H1 (cell line): Measurements from ENCODE around the gene CSNK1G3. TPM values are rescaled to one million over a fixed set of nuclear protein-coding genes. Genes with fewer than 3 reads are reported as not detected.

ENCODE experiments used
- CTCF ChIA-PET: fragments of 300-600 bp; sonication (Branson Sonifier 250); formaldehyde crosslinking; loops from one replicate; lab custom pipeline; 2021; ENCODE audit not compliant: partially characterized antibody; lab: Charles Lee
- POLR2A ChIA-PET: fragments of 300-600 bp; sonication (Branson Sonifier 250); formaldehyde crosslinking; loops from one replicate; lab custom pipeline; 2021; ENCODE audit warnings: inconsistent platforms; ENCODE audit not compliant: partially characterized antibody; lab: Charles Lee
- DNase-seq, 2 experiments: peaks; one replicate each; pipeline versions ENCODE4 v3.0.0 to v3.0.0-alpha.2; 2010 to 2022; ENCODE audit warnings: low spot score in 2 of 2, low read depth in 1 of 2, mixed read lengths in 1 of 2
- FAIRE-seq: peaks from 2 replicates; lab custom pipeline; 2011; peaks lifted over from hg19 to GRCh38; lab: Jason Lieb, UNC
- H2AFZ ChIP-seq: 2 replicates; pipeline ENCODE4 v1.8.1; 2012; ENCODE audit warnings: low read length, inconsistent platforms
- H2AK5ac ChIP-seq: 2 replicates; pipeline ENCODE4 v1.6.1; 2013; ENCODE audit warnings: low read depth, low read length
- H2BK120ac ChIP-seq: replicated peaks from 2 replicates; pipeline ENCODE3; 2013; ENCODE audit warnings: low read depth, low read length, inconsistent platforms
- H2BK12ac ChIP-seq: 2 replicates; pipeline ENCODE4 v1.6.1; 2013; ENCODE audit warnings: low read depth, low read length
- H2BK15ac ChIP-seq: 2 replicates; pipeline ENCODE4 v1.6.1; 2013; ENCODE audit warnings: low read length
- H2BK20ac ChIP-seq: 2 replicates; pipeline ENCODE4 v1.6.1; 2013; ENCODE audit warnings: low read length
- H2BK5ac ChIP-seq: 2 replicates; pipeline ENCODE4 v1.6.1; 2013; ENCODE audit warnings: low read depth, low read length
- H3K14ac ChIP-seq: 2 replicates; pipeline ENCODE4 v1.6.1; 2013; ENCODE audit warnings: inconsistent platforms; ENCODE audit not compliant: insufficient read length
- H3K18ac ChIP-seq: 2 replicates; pipeline ENCODE4 v1.6.1; 2013; ENCODE audit warnings: low read length; ENCODE audit errors: extremely low read depth
- H3K23ac ChIP-seq: 2 replicates; pipeline ENCODE4 v1.6.1; 2013; ENCODE audit warnings: inconsistent platforms; ENCODE audit not compliant: insufficient read length
- H3K23me2 ChIP-seq: 2 replicates; pipeline ENCODE4 v1.6.1; 2013; ENCODE audit warnings: low read depth, low read length
- H3K27ac ChIP-seq: 2 replicates; pipeline ENCODE4 v1.6.1; 2011; ENCODE audit warnings: low read depth, low read length, inconsistent platforms
- H3K27me3 ChIP-seq, 4 experiments: replicated peaks in 1 of 4; 1 replicate in 1 of 4; 2 replicates in 3 of 4; pipeline versions ENCODE4 v1.6.1 to v1.8.1; 2011 to 2013; ENCODE audit warnings: low read length in 3 of 4, mild to moderate bottlenecking in 3 of 4, inconsistent platforms in 2 of 4, mixed read lengths in 2 of 4, moderate library complexity in 1 of 4; ENCODE audit not compliant: control insufficient read depth in 3 of 4, insufficient read depth in 3 of 4; ENCODE audit errors: extremely low read depth in 1 of 4
- H3K36me3 ChIP-seq, 4 experiments: 2 replicates each; pipeline versions ENCODE4 v1.6.1 to v1.8.1; 2011 to 2013; ENCODE audit warnings: mild to moderate bottlenecking in 4 of 4, low read length in 3 of 4, moderate library complexity in 2 of 4, control low read depth in 1 of 4, inconsistent platforms in 1 of 4; ENCODE audit not compliant: insufficient read depth in 4 of 4, control insufficient read depth in 2 of 4
- H3K4ac ChIP-seq: replicated peaks from 2 replicates; pipeline ENCODE3; 2013; ENCODE audit warnings: low read length, low read depth, mixed read lengths, inconsistent platforms; ENCODE audit not compliant: insufficient read length
- H3K4me1 ChIP-seq, 4 experiments: replicated peaks in 1 of 4; 1 replicate in 1 of 4; 2 replicates in 3 of 4; pipeline versions ENCODE4 v1.6.1 to v1.8.1; 2011 to 2013; ENCODE audit warnings: low read length in 3 of 4, inconsistent platforms in 2 of 4, mixed read lengths in 1 of 4; ENCODE audit not compliant: insufficient read depth in 4 of 4, control insufficient read depth in 3 of 4
- H3K4me2 ChIP-seq, 2 experiments: 2 replicates each; pipeline versions ENCODE4 v1.6.1 to v1.8.1; 2011 to 2013; ENCODE audit warnings: low read depth in 2 of 2, low read length in 2 of 2, control low read depth in 1 of 2, inconsistent platforms in 1 of 2, mild to moderate bottlenecking in 1 of 2; ENCODE audit not compliant: insufficient read depth in 1 of 2
- H3K4me3 ChIP-seq, 4 experiments: fragments of 200-600, 300-600 bp in 1 of 4; sonication (generic), shearing (Covaris generic), sonication (Bioruptor Twin) in 1 of 4; 2 replicates each; pipeline versions ENCODE4 v1.5.1 to v1.8.1; 2011 to 2016; ENCODE audit warnings: low read length in 4 of 4, low read depth in 3 of 4, control low read depth in 2 of 4, inconsistent platforms in 2 of 4, mild to moderate bottlenecking in 2 of 4, mixed read lengths in 1 of 4, moderate library complexity in 1 of 4; ENCODE audit not compliant: insufficient read depth in 2 of 4; ENCODE audit errors: extremely low read depth in 1 of 4
- H3K56ac ChIP-seq: replicated peaks from 2 replicates; pipeline ENCODE3; 2013; ENCODE audit warnings: low read depth, mild to moderate bottlenecking, mixed read lengths, low read length, inconsistent platforms; ENCODE audit not compliant: insufficient read length
- H3K79me1 ChIP-seq: 2 replicates; pipeline ENCODE4 v1.6.1; 2013; ENCODE audit warnings: low read depth, low read length, control low read depth
- H3K79me2 ChIP-seq, 2 experiments: 2 replicates each; pipeline versions ENCODE4 v1.6.1 to v1.8.1; 2012 to 2013; ENCODE audit warnings: low read length in 2 of 2, mild to moderate bottlenecking in 2 of 2, inconsistent platforms in 1 of 2; ENCODE audit not compliant: insufficient read depth in 2 of 2, control insufficient read depth in 1 of 2
- H3K9ac ChIP-seq, 4 experiments: replicated peaks in 1 of 4; 1 replicate in 1 of 4; 2 replicates in 3 of 4; pipeline versions ENCODE4 v1.6.1 to v1.8.1; 2011 to 2013; ENCODE audit warnings: low read depth in 3 of 4, low read length in 3 of 4, control low read depth in 2 of 4, mild to moderate bottlenecking in 2 of 4, moderate library complexity in 2 of 4, inconsistent platforms in 1 of 4; ENCODE audit errors: extremely low read depth in 1 of 4
- H3K9me3 ChIP-seq, 2 experiments: 2 replicates each; pipeline versions ENCODE4 v1.6.1 to v1.8.1; 2012 to 2013; ENCODE audit warnings: mild to moderate bottlenecking in 2 of 2, moderate library complexity in 2 of 2, control low read depth in 1 of 2, inconsistent platforms in 1 of 2, low read depth in 1 of 2, low read length in 1 of 2, mixed read lengths in 1 of 2; ENCODE audit not compliant: insufficient read depth in 2 of 2
- H4K20me1 ChIP-seq, 2 experiments: replicated peaks in 1 of 2; 2 replicates each; pipeline versions ENCODE3 to v1.8.1; 2011 to 2013; ENCODE audit warnings: inconsistent platforms in 2 of 2, low read length in 2 of 2, mild to moderate bottlenecking in 1 of 2; ENCODE audit not compliant: insufficient read depth in 2 of 2, control insufficient read depth in 1 of 2
- H4K5ac ChIP-seq: 2 replicates; pipeline ENCODE4 v1.6.1; 2013; ENCODE audit warnings: low read length, low read depth, mixed read lengths, inconsistent platforms; ENCODE audit not compliant: insufficient read length
- H4K8ac ChIP-seq: 2 replicates; pipeline ENCODE4 v1.8.0; 2013; ENCODE audit warnings: mild to moderate bottlenecking, moderate library complexity, low read length, inconsistent platforms; ENCODE audit not compliant: insufficient read depth; ENCODE audit errors: extremely low read depth
- H4K91ac ChIP-seq: replicated peaks from 2 replicates; pipeline ENCODE3; 2013; ENCODE audit warnings: low read length, mixed read lengths, inconsistent platforms; ENCODE audit not compliant: insufficient read length
- ASH2L ChIP-seq: fragments of 200-600, 300-600 bp; sonication (generic); IDR thresholded peaks from one replicate; pipeline ENCODE4 v1.7.1; 2017; ENCODE audit warnings: low read length
- CTCF ChIP-seq, 3 experiments: IDR thresholded peaks; 1 replicate in 2 of 3; 2 replicates in 1 of 3; pipeline versions ENCODE4 v1.5.1 to v1.6.1; 2011; ENCODE audit warnings: low read length in 3 of 3, mild to moderate bottlenecking in 3 of 3, inconsistent platforms in 2 of 3, low read depth in 1 of 3, moderate library complexity in 1 of 3; ENCODE audit not compliant: insufficient read depth in 1 of 3; ENCODE audit errors: control extremely low read depth in 1 of 3
- GTF2F1 ChIP-seq: IDR thresholded peaks from 2 replicates; pipeline ENCODE4 v1.6.1; 2012; ENCODE audit warnings: low read depth, low read length, improper control_type of control experiment, borderline replicate concordance
- KDM5A ChIP-seq: fragments of 200-600 bp; IDR thresholded peaks from 2 replicates; pipeline ENCODE4 v1.7.1; 2012; ENCODE audit warnings: mild to moderate bottlenecking, low read length, inconsistent platforms, mixed read lengths
- NRF1 ChIP-seq: IDR thresholded peaks from 2 replicates; pipeline ENCODE4 v1.6.1; 2011; ENCODE audit warnings: mild to moderate bottlenecking, low read depth, low read length, improper control_type of control experiment
- PHF8 ChIP-seq: fragments of 200-600 bp; sonication (generic); conservative IDR thresholded peaks from 2 replicates; pipeline ENCODE4 v1.7.1; 2012; ENCODE audit warnings: low read depth, mild to moderate bottlenecking, inconsistent platforms, low read length, moderate library complexity
- RFX5 ChIP-seq: IDR thresholded peaks from 2 replicates; pipeline ENCODE4 v1.6.1; 2011; ENCODE audit warnings: low read depth, low read length, improper control_type of control experiment, borderline replicate concordance
- SP4 ChIP-seq: IDR thresholded peaks from 2 replicates; pipeline ENCODE4 v1.6.1; 2012; ENCODE audit warnings: low read length, inconsistent platforms
- TBP ChIP-seq: IDR thresholded peaks from 2 replicates; pipeline ENCODE4 v1.6.1; 2011; ENCODE audit warnings: low read depth, low read length, improper control_type of control experiment
- TCF12 ChIP-seq: IDR thresholded peaks from 2 replicates; pipeline ENCODE4 v1.6.1; 2011; ENCODE audit warnings: low read depth, mild to moderate bottlenecking, low read length
- WGBS, 2 experiments: shearing (Covaris generic) in 1 of 2; methylation state at CpG; one replicate each; pipeline versions ENCODE4 v1.1.6 to v1.1.7; 2013 to 2015; ENCODE audit warnings: low lambda C conversion rate in 2 of 2, mixed read lengths in 2 of 2, inconsistent platforms in 1 of 2, low coverage in 1 of 2, missing lambda C conversion rate in 1 of 2; ENCODE audit not compliant: insufficient replicate concordance in 2 of 2, insufficient coverage in 1 of 2, insufficient read length in 1 of 2; ENCODE audit errors: extremely low coverage in 1 of 2, missing lambda C conversion rate in 1 of 2; 5-methylcytosine and 5-hydroxymethylcytosine counted together
- polyA plus RNA-seq, 7 experiments: library from polyadenylated mRNA; depleted of rRNA in 3 of 7; stranded (reverse) in 5 of 7; unstranded in 2 of 7; fragments of >200 nt in 5 of 7; fragments of 200-250 nt in 2 of 7; gene quantifications; 1 replicate in 5 of 7; 2 replicates in 1 of 7; 4 replicates in 1 of 7; pipeline versions ENCODE4 v1.2.1 to v1.2.3, GENCODE V29; 2011 to 2013; ENCODE audit warnings: missing spikeins in 2 of 7, mixed read lengths in 2 of 7
- total RNA-seq: library from RNA; stranded (reverse); fragmentation: NEBNext Ultra II Directional; extraction: Animal tissue kit (Norgen Biotek cat#: 25700); gene quantifications from 2 replicates; pipeline ENCODE4 v1.2.1, GENCODE V29; 2021
- TF ChIP-seq, protein P1 (sequence below): IDR thresholded peaks from 2 replicates; pipeline ENCODE4 v1.6.1; 2012; ENCODE audit warnings: low read length, inconsistent platforms

CSNK1G3 gene
- total and polyA plus RNA-seq, 2 of the 8 experiments (the other 6 are each of a cell fraction or from before 2014, with no cell fraction given), result 10.6 to 58.9 TPM

DNA sequence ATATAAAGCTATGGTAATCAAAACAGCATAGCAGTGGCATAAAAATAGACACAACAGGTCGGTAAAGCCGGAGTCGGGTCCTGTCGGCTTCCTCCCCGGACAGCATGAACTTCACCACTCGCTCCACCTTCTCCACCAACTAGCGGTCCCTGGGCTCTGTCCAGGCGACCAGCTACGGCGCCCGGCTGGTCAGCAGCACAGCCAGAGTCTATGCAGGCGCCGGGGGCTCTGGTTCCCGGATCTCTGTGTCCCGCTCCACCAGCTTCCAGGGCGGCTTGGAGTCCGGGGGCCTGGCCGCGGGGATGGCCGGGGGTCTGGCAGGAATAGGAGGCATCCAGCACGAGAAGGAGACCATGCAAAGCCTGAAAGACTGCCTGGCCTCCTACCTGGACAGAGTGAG, 124.0 kb downstream of the CSNK1G3 start:
- Histone ChIP-seq H3K4me1 (no peaks in the 10 kb centered on the region), H2BK15ac (no peak overlapping the region), H3K23me2 (no peaks in the 10 kb centered on the region), H3K4me3 (no peak overlapping the region), H2AK5ac (no peak overlapping the region), H3K27ac (no peak overlapping the region), H4K91ac (no peak overlapping the region), H4K8ac (no peak overlapping the region), H3K56ac (no peak overlapping the region), H2BK5ac (no peak overlapping the region), H3K79me2 (no peaks in the 10 kb centered on the region), H2AFZ (no peak overlapping the region), H3K79me1 (no peaks in the 10 kb centered on the region), H4K20me1 (no peaks in the 10 kb centered on the region), H2BK12ac (no peak overlapping the region), H3K4me2 (no peak overlapping the region), H2BK20ac (no peak overlapping the region), H3K9ac (no peak overlapping the region), H3K23ac (no peak overlapping the region), H4K5ac (no peak overlapping the region), H3K18ac (no peak overlapping the region), H2BK120ac (no peak overlapping the region), H3K14ac (no peak overlapping the region), H3K9me3 (peaks cover 0 to 2% of the 10 kb centered on the region in 2 experiments; a peak in 1 of 4 replicates), H3K36me3 (no peaks in the 10 kb centered on the region), H3K27me3 (no peaks in the 10 kb centered on the region), H3K4ac (no peak overlapping the region)
- FAIRE-seq (no peak), DNase-seq (no peak)
- ChIA-PET CTCF (interaction anchor here (0.6 kb wide), 1 partner anchor 1935 kb away, joined by 4 read pairs; no protein-coding TSS in a partner anchor), POLR2A (no interaction called here)
- 96% methylated on average over 14 of the region's 21 CpGs; no CpG with 5 or more reads in 1 of the 2 experiments for WGBS, 2 experiments
- TF ChIP-seq TCF12, result no peak
- TF ChIP-seq SP4, result no peak
- TF ChIP-seq TBP, result no peak
- TF ChIP-seq RFX5, result no peak
- TF ChIP-seq GTF2F1, result no peak
- no peak for TF ChIP-seq KDM5A
- TF ChIP-seq PHF8, result no peak
- TF ChIP-seq, protein P1, sequence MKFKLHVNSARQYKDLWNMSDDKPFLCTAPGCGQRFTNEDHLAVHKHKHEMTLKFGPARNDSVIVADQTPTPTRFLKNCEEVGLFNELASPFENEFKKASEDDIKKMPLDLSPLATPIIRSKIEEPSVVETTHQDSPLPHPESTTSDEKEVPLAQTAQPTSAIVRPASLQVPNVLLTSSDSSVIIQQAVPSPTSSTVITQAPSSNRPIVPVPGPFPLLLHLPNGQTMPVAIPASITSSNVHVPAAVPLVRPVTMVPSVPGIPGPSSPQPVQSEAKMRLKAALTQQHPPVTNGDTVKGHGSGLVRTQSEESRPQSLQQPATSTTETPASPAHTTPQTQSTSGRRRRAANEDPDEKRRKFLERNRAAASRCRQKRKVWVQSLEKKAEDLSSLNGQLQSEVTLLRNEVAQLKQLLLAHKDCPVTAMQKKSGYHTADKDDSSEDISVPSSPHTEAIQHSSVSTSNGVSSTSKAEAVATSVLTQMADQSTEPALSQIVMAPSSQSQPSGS, result no peak
- no peak for TF ChIP-seq NRF1
- TF ChIP-seq ASH2L, result no peak
- TF ChIP-seq CTCF (IDR thresholded peaks at IDR 0.05; ENCODE audit: control extremely low read depth in 1 of 3, insufficient read depth in 1 of 3, low read depth in 1 of 3, low read length in 3 of 3), result no peak
